Lung (tissue), 12 donors: Measurements from ENCODE around the gene TTLL8. TPM values are rescaled to one million over a fixed set of nuclear protein-coding genes. Genes with fewer than 3 reads are reported as not detected.

Source experiments
- ATAC-seq: fragments of 200-7000 bp; cut with Tn5 transposase; one replicate; pipeline ENCODE4 v1.9.1; 2020; ENCODE audit warnings: moderate number of reproducible peaks; ENCODE audit not compliant: insufficient read depth, low FRiP score
- DNase-seq, 3 donors: peaks; one replicate each; pipeline ENCODE4 v3.0.0-alpha.2; 2013 to 2017
- H3K27ac ChIP-seq, 2 donors: one replicate each; pipeline ENCODE4 v1.5.1; 2013; ENCODE audit warnings: mild to moderate bottlenecking in 2 of 2, moderate library complexity in 2 of 2, control low read depth in 1 of 2, inconsistent platforms in 1 of 2, low read depth in 1 of 2, low read length in 1 of 2
- H3K27me3 ChIP-seq, 3 donors: one replicate each; pipeline ENCODE4 v1.5.1; 2013; ENCODE audit warnings: low read length in 2 of 3; ENCODE audit not compliant: control insufficient read depth in 3 of 3, insufficient read depth in 3 of 3
- H3K36me3 ChIP-seq, 4 donors: one replicate each; pipeline ENCODE4 v1.5.1; 2013; ENCODE audit warnings: low read length in 4 of 4, mild to moderate bottlenecking in 1 of 4, moderate library complexity in 1 of 4; ENCODE audit not compliant: control insufficient read depth in 4 of 4, insufficient read depth in 4 of 4
- H3K4me1 ChIP-seq, 5 donors: one replicate each; pipeline ENCODE4 v1.5.1; 2013; ENCODE audit warnings: low read length in 5 of 5, mild to moderate bottlenecking in 2 of 5, moderate library complexity in 1 of 5; ENCODE audit not compliant: control insufficient read depth in 5 of 5, insufficient read depth in 5 of 5
- H3K4me3 ChIP-seq: one replicate; pipeline ENCODE4 v1.5.1; 2013; ENCODE audit warnings: mild to moderate bottlenecking, control low read depth, moderate library complexity
- H3K9ac ChIP-seq, 2 donors: one replicate each; pipeline ENCODE4 v1.5.1; 2013; ENCODE audit warnings: low read length in 2 of 2, control low read depth in 1 of 2; ENCODE audit not compliant: insufficient read depth in 1 of 2
- H3K9me3 ChIP-seq, 4 donors: one replicate each; pipeline ENCODE4 v1.5.1; 2013; ENCODE audit warnings: low read length in 3 of 4, mild to moderate bottlenecking in 1 of 4, moderate library complexity in 1 of 4; ENCODE audit not compliant: control insufficient read depth in 4 of 4, insufficient read depth in 3 of 4
- WGBS, 2 donors: extraction: QIAGEN DNeasy Blood & Tissue Kit; methylation state at CpG; one replicate each; pipeline ENCODE4 v1.1.7; 2013; 5-methylcytosine and 5-hydroxymethylcytosine counted together
- polyA plus RNA-seq, 2 donors: library from polyadenylated mRNA; stranded (reverse); fragments of 200-250 nt; gene quantifications; one replicate each; pipeline ENCODE4 v1.2.1, GENCODE V29; 2013
- total RNA-seq, 2 donors: library from RNA; depleted of rRNA in 1 of 2; stranded (reverse); fragments of >200 nt in 1 of 2; gene quantifications; one replicate each; pipeline ENCODE4 v1.2.1, GENCODE V29; 2014 to 2021
- TF ChIP-seq, protein P1 (sequence below): IDR thresholded peaks from 2 replicates; pipeline ENCODE4 v1.5.1; 2012; ENCODE audit warnings: mild to moderate bottlenecking; ENCODE audit errors: control extremely low read depth, extremely low read depth
- donor health status: control.
- donor health status: control.
- donor health status: Bipolar disorder and iron deficiency.
- donor health status: healthy.
- donor health status: DM: yes; HTN: yes; CAD: no.

TTLL8 gene
- total and polyA plus RNA-seq, 4 donors: not detected

- 21 to 27% methylated on average over 31 of the region's 31 CpGs for WGBS, 2 donors
- H3K4me1 ChIP-seq: peaks cover 2 to 15% (median 4%) of the 10 kb centered on the region in 5 donors
- H3K4me3 ChIP-seq: no peak overlapping the region
- DNase-seq (peak; percentile 68 to 89 (median 80)), ATAC-seq (no peak)
- no peak overlapping the region for H3K27ac ChIP-seq
- TF ChIP-seq, protein P1, sequence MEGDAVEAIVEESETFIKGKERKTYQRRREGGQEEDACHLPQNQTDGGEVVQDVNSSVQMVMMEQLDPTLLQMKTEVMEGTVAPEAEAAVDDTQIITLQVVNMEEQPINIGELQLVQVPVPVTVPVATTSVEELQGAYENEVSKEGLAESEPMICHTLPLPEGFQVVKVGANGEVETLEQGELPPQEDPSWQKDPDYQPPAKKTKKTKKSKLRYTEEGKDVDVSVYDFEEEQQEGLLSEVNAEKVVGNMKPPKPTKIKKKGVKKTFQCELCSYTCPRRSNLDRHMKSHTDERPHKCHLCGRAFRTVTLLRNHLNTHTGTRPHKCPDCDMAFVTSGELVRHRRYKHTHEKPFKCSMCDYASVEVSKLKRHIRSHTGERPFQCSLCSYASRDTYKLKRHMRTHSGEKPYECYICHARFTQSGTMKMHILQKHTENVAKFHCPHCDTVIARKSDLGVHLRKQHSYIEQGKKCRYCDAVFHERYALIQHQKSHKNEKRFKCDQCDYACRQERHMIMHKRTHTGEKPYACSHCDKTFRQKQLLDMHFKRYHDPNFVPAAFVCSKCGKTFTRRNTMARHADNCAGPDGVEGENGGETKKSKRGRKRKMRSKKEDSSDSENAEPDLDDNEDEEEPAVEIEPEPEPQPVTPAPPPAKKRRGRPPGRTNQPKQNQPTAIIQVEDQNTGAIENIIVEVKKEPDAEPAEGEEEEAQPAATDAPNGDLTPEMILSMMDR: no peak
- H3K9me3 ChIP-seq: peaks cover 0 to 4% (median 0%) of the 10 kb centered on the region in 4 donors
- H3K9ac ChIP-seq: no peak overlapping the region
- H3K36me3 ChIP-seq: no peaks in the 10 kb centered on the region
- H3K27me3 ChIP-seq: no peaks in the 10 kb centered on the region
These were observed 1.1 kb upstream of the TTLL8 start for GRCh38 chr22:50058906-50059880.

DNA sequence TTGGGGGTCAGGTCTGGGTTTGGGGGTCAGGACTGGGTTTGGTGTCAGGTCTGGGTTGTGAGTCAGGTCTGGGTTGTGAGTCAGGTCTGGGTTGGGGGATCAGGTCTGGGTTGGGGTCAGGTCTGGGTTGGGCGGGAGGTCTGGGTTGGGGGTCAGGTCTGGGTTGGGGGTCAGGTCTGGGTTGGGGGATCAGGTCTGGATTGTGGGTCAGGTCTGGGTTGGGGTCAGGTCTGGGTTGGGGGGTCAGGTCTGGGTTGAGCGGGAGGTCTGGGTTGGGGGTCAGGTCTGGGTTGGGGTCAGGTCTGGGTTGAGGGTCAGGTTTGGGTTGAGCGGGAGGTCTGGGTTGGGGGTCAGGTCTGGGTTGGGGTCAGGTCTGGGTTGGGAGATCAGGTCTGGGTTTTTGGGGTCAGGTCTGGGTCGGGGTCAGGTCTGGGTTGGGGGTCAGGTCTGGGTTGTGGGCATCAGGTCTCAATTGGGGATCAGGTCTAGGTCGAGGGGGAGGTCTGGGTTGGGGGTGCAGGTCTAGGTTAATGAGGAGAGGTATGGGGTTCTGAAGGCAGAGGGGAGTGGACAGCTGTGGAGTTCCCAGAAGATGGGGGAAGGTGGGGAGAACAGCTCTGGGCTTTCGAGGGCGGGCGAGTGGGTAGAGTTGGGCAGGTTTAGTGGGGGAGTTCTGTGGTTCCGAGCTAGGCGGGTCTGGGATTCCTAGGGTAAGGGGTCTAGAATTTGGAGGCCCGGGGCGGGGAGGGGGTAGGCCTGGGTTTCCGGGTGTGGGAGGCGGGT, 629 bp downstream of the TTLL8 start:
- H3K9ac ChIP-seq: no peak overlapping the region
- DNase-seq (peak in 1 of 3 donors; percentile 27), ATAC-seq (no peak)
- no peaks in the 10 kb centered on the region for H3K36me3 ChIP-seq
- H3K4me1 ChIP-seq: peaks cover 2 to 15% (median 4%) of the 10 kb centered on the region in 5 donors
- no peak overlapping the region for H3K27ac ChIP-seq
- WGBS, 2 donors: 88 to 93% methylated on average over 14 of the region's 14 CpGs
- no peak overlapping the region for H3K4me3 ChIP-seq
- TF ChIP-seq, protein P1: no peak
- no peaks in the 10 kb centered on the region for H3K27me3 ChIP-seq
- H3K9me3 ChIP-seq: peaks cover 0 to 12% (median 0%) of the 10 kb centered on the region in 4 donors

DNA sequence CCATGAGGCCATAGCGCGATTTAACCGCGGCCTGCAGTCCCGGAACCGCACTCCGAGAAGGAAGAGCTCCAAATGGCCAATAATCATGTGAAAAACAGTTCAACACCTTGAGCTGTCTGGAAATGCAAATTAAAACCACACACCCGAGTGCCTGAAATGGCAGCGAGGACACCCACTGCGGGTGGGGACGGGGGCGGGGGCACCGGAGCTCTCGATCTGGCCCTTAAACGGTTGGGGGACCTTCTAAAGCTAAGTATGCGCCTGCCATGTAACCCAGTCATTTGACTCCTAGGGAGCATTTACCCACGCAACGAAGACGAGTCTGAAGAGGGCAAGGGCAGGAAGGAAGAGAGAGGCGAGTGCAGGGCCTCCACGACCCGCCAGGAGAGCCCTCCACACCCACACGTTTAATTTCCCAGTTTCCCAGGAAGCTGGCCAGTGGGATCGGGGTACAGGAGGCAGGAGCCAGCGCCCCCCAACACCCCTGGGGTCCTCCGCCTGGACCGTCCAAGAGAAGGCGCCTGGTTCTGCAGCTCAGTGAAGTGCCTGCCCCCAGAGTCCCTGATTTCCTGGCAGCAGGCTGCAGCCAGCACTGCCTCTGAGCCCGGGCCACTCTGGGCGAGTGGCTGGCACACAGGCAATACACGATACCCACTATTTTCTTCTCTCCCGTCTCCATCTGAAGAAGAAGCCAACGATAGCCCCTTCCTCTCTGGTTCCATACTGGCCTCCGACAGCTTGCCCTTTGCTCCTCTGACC, 1.7 kb downstream of the TTLL8 start:
- no peak for ATAC-seq
- TF ChIP-seq, protein P1: no peak
- DNase-seq: no peak

More for the DNA sequence above, 1.7 kb downstream of the TTLL8 start:
- Histone ChIP-seq H3K4me1 (peaks cover 2 to 14% (median 4%) of the 10 kb centered on the region in 5 donors), H3K36me3 (no peaks in the 10 kb centered on the region), H3K9me3 (peaks cover 0 to 12% (median 0%) of the 10 kb centered on the region in 4 donors), H3K9ac (no peak overlapping the region), H3K27ac (no peak overlapping the region), H3K4me3 (no peak overlapping the region), H3K27me3 (no peaks in the 10 kb centered on the region)
- whole genome bisulfite sequencing, 2 donors: 71 to 73% methylated on average over 33 to 34 of the region's 34 CpGs
